Tibial artery (tissue), 4 donors: ENCODE data around the gene CRY1.
A peak's percentile ranks its signal among the peaks of the same experiment; 100 is the strongest.

Experiments used
- DNase-seq, 2 donors: peaks; one replicate each; pipeline ENCODE4 v3.0.0-alpha.2; 2019
- H3K27ac ChIP-seq, 2 donors: fragments of 200-600 bp; sonication (generic) in 1 of 2; 1 replicate in 1 of 2; 2 replicates in 1 of 2; pipeline ENCODE4 v1.5.1; 2018 to 2019; ENCODE audit warnings: mild to moderate bottlenecking in 1 of 2
- H3K27me3 ChIP-seq, 2 donors: fragments of 200-600 bp; sonication (generic) in 1 of 2; one replicate each; pipeline versions ENCODE4 v1.5.1 to v1.6.0; 2016 to 2019
- H3K36me3 ChIP-seq, 3 donors: fragments of 200-600 bp; sonication (generic) in 2 of 3; one replicate each; pipeline ENCODE4 v1.5.1; 2016 to 2019; ENCODE audit warnings: mild to moderate bottlenecking in 2 of 3
- H3K4me1 ChIP-seq, 4 donors: fragments of 200-600 bp; sonication (generic) in 2 of 4; 1 replicate in 3 of 4; 2 replicates in 1 of 4; pipeline ENCODE4 v1.5.1; 2016 to 2019
- H3K4me3 ChIP-seq, 2 donors: fragments of 200-600 bp; sonication (generic) in 1 of 2; 1 replicate in 1 of 2; 2 replicates in 1 of 2; pipeline ENCODE4 v1.5.1; 2018 to 2019; ENCODE audit warnings: mild to moderate bottlenecking in 2 of 2
- H3K9me3 ChIP-seq, 3 donors: fragments of 200-600 bp; sonication (generic) in 1 of 3; one replicate each; pipeline ENCODE4 v1.5.1; 2016 to 2019
- CTCF ChIP-seq, 2 experiments: fragments of 200-600 bp in 1 of 2; fragments of 450-650 bp in 1 of 2; IDR thresholded peaks; one replicate each; pipeline ENCODE4 v1.5.1; 2017 to 2019; ENCODE audit warnings: antibody characterized with exemption in 2 of 2, mild to moderate bottlenecking in 1 of 2, moderate library complexity in 1 of 2
- intact Hi-C: fragments of 100-400 bp; cut with DNase I; formaldehyde crosslinking; loops from one replicate; pipeline ENCODE4 v1.15.0; 2023; ENCODE audit warnings: low total_unique reads

CRY1 gene

GRCh38 chr12:107093417-107094182, at the start of gene CRY1:
Gene CRY1, minus strand, starts transcription at chr12:107093549. Its CDS starts 588 bp downstream, at chr12:107092961.
- no peak for TF ChIP-seq CTCF (IDR thresholded peaks at IDR 0.05)
- Histone ChIP-seq H3K36me3 (no peaks in the 10 kb centered on the region), H3K4me1 (peaks cover 0 to 26% (median 17%) of the 10 kb centered on the region in 4 donors), H3K9me3 (no peaks in the 10 kb centered on the region), H3K4me3 (peak within 1 kb of the TSS; percentile 69 to 72), H3K27me3 (no peaks in the 10 kb centered on the region), H3K27ac (peak within 1 kb of the TSS; percentile 88 to 94)
- DNase-seq = peak; percentile 95 to 97
- intact Hi-C loops = loop anchor here (2.0 to 10.0 kb wide), 2 partner anchors 59 to 137 kb away; no protein-coding TSS in a partner anchor

- H3K36me3 ChIP-seq = no peaks in the 10 kb centered on the region
- intact Hi-C loops = loop anchor here (5.0 kb wide), 1 partner anchor 1307 kb away; no protein-coding TSS in a partner anchor
- no peak for TF ChIP-seq CTCF (IDR thresholded peaks at IDR 0.05)
- no peaks in the 10 kb centered on the region for H3K4me1 ChIP-seq
- no peak overlapping the region for H3K4me3 ChIP-seq
- peaks cover 0 to 3% of the 10 kb centered on the region in 2 donors for H3K27me3 ChIP-seq
- no peak overlapping the region for H3K27ac ChIP-seq
- no peak for DNase-seq
- H3K9me3 ChIP-seq = no peaks in the 10 kb centered on the region
These were observed 46.4 kb upstream of the CRY1 start for GRCh38 chr12:107139787-107140186.

- H3K27me3 ChIP-seq = peaks cover 0 to 3% of the 10 kb centered on the region in 2 donors
- H3K4me1 ChIP-seq = no peaks in the 10 kb centered on the region
- H3K27ac ChIP-seq = no peak overlapping the region
- intact Hi-C loops = loop anchor here (5.0 kb wide), 1 partner anchor 1307 kb away; no protein-coding TSS in a partner anchor
- H3K9me3 ChIP-seq = no peaks in the 10 kb centered on the region
- no peak for DNase-seq
- H3K4me3 ChIP-seq = no peak overlapping the region
- TF ChIP-seq CTCF (IDR thresholded peaks at IDR 0.05) = no peak
- H3K36me3 ChIP-seq = no peaks in the 10 kb centered on the region
These were observed 45.6 kb upstream of the CRY1 start for GRCh38 chr12:107138990-107139389.

- Histone ChIP-seq H3K36me3 (no peaks in the 10 kb centered on the region), H3K27ac (no peak overlapping the region), H3K9me3 (no peaks in the 10 kb centered on the region), H3K4me1 (no peaks in the 10 kb centered on the region), H3K4me3 (no peak overlapping the region), H3K27me3 (peaks cover 0 to 3% of the 10 kb centered on the region in 2 donors)
- no peak for DNase-seq
- no peak for TF ChIP-seq CTCF (IDR thresholded peaks at IDR 0.05)
- intact Hi-C loops = loop anchor here (5.0 kb wide), 1 partner anchor 1303 kb away; no protein-coding TSS in a partner anchor
These were observed 41.8 kb upstream of the CRY1 start for GRCh38 chr12:107135177-107135576.

- TF ChIP-seq CTCF (IDR thresholded peaks at IDR 0.05) = no peak
- H3K27me3 ChIP-seq = peaks cover 0 to 3% of the 10 kb centered on the region in 2 donors
- intact Hi-C loops = loop anchor here (5.0 kb wide), 1 partner anchor 473 kb away; no protein-coding TSS in a partner anchor
These were observed 41.2 kb upstream of the CRY1 start for GRCh38 chr12:107134558-107134957.

More at GRCh38 chr12:107134558-107134957, 41.2 kb upstream of the CRY1 start:
- no peaks in the 10 kb centered on the region for H3K36me3 ChIP-seq
- H3K9me3 ChIP-seq = no peaks in the 10 kb centered on the region
- no peak overlapping the region for H3K27ac ChIP-seq
- no peak overlapping the region for H3K4me3 ChIP-seq
- DNase-seq = no peak
- no peaks in the 10 kb centered on the region for H3K4me1 ChIP-seq
